ENCODE measurements around the gene BAIAP2. TPM values are rescaled to one million over a fixed set of nuclear protein-coding genes. Genes with fewer than 3 reads are reported as not detected.
A peak's percentile ranks its signal among the peaks of the same experiment; 100 is the strongest.

BAIAP2 gene
- total RNA-seq, 1 donor from 2014 or later, result 119 TPM

DNA sequence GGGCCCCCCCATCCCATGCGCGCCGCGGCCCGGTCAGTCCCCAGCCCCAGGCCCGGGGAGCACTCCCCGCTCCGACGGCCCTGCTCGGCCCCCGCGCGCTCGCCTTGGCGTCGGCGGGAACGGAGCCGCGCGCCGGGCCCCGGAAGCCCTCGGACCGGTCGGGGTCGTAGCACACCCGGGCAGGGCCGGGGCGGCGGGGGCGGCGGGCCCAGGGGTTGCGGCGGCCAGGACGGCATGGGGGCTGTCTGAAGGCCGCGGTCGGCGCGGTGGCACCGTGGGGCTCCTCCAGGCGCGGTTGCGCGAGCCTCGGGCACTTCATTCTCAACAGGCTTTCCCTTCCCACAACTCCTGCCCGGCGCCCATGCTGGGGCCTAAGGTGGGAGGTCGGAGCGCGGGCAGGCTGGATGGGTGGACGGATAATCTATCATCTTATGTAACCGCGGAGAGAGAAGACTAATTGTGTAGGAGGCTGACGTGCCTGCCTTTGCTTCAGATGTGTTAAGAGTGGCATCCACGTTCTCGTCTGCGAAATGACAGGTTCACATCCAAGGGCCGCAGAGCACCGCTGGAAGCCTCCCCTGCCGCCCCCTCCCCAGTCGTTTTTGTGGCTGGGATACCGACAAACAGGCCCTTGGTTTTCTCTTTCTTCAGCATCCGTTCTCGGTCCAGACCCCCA is 708 bp downstream of the BAIAP2 start:
- Histone ChIP-seq H3K27ac (peak overlapping the region; percentile 71), H3K4me3 (peak overlapping the region; percentile 62), H3K27me3 (ENCODE audit: low read depth) (no peaks in the 10 kb centered on the region), H3K9me3 (no peaks in the 10 kb centered on the region), H3K4me1 (peaks cover 83% of the 10 kb centered on the region), H3K36me3 (peaks cover 11% of the 10 kb centered on the region)
- TF ChIP-seq CTCF (IDR thresholded peaks at IDR 0.05), result no peak
- DNase-seq, result peak; percentile 64
- ATAC-seq, result no peak
- intact Hi-C loops (cut with DNase I), result no loop called here

- H3K4me1 ChIP-seq, result peaks cover 83% of the 10 kb centered on the region
- no peak for TF ChIP-seq CTCF (IDR thresholded peaks at IDR 0.05)
- peak overlapping the region; percentile 71 for H3K27ac ChIP-seq
- peaks cover 11% of the 10 kb centered on the region for H3K36me3 ChIP-seq
- H3K9me3 ChIP-seq, result no peaks in the 10 kb centered on the region
- intact Hi-C loops (cut with DNase I), result no loop called here
- ATAC-seq (no peak), DNase-seq (peak; percentile 51)
- peak overlapping the region; percentile 62 for H3K4me3 ChIP-seq
- no peaks in the 10 kb centered on the region for H3K27me3 ChIP-seq (ENCODE audit: low read depth)
Measured at GRCh38 chr17:81036197-81036941, 1.4 kb downstream of the BAIAP2 start.

DNA sequence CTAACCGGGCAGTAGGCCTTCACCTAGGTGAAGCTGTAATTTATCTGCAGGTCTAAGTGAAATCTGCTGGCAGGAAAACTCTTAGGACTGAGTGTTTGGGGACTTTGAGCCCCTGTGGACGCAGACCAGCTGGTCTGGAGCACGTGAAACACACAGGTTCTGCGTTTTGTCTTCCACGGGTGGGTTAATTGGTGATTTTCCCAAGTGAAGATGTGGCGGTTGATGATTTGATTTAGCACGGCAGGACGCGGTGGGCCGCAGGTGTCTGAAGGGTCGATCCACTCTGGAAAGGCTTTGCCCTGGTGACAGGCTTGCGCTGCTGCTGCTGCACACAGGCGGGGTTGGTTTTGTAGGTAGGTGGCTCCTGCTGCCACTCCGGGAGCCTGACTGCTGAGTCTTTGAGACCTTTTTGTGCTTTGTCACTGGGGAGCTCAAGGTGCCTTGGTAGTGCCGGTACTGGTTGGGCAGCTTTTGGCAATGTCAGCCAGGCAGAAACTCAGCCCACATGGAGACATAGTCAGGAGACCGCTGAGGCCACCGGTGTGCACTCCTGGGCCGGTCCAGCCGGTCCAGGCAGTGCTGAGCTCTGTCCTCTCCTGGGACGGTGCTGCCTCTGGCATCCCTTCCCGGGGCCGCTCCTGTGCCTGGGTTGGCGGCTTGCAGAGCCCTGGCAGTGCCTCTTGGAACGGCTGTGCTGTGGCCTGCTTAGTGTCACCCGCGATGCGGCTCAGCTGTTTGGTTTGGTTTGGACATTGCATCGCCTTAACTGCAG is 2.3 kb downstream of the BAIAP2 start:
- intact Hi-C loops (cut with DNase I), result no loop called here
- ATAC-seq, result peak; percentile 66 to 73
- H3K27ac ChIP-seq, result peak overlapping the region; percentile 71
- no peaks in the 10 kb centered on the region for H3K9me3 ChIP-seq
- DNase-seq, result peak; percentile 88
- H3K4me3 ChIP-seq, result peak overlapping the region; percentile 62
- peaks cover 11% of the 10 kb centered on the region for H3K36me3 ChIP-seq
- peaks cover 83% of the 10 kb centered on the region for H3K4me1 ChIP-seq
- H3K27me3 ChIP-seq (ENCODE audit: low read depth), result no peaks in the 10 kb centered on the region
- TF ChIP-seq CTCF (IDR thresholded peaks at IDR 0.05), result no peak

- peak overlapping the region; percentile 71 for H3K27ac ChIP-seq
- no peak for DNase-seq
- ATAC-seq, result no peak
- peak overlapping the region; percentile 62 for H3K4me3 ChIP-seq
- no peaks in the 10 kb centered on the region for H3K27me3 ChIP-seq (ENCODE audit: low read depth)
- intact Hi-C loops (cut with DNase I), result no loop called here
- no peak for TF ChIP-seq CTCF (IDR thresholded peaks at IDR 0.05)
- H3K9me3 ChIP-seq, result no peaks in the 10 kb centered on the region
- H3K36me3 ChIP-seq, result peaks cover 7% of the 10 kb centered on the region
- H3K4me1 ChIP-seq, result peaks cover 83% of the 10 kb centered on the region
Measured at GRCh38 chr17:81037798-81038733, 3.1 kb downstream of the BAIAP2 start.

DNA sequence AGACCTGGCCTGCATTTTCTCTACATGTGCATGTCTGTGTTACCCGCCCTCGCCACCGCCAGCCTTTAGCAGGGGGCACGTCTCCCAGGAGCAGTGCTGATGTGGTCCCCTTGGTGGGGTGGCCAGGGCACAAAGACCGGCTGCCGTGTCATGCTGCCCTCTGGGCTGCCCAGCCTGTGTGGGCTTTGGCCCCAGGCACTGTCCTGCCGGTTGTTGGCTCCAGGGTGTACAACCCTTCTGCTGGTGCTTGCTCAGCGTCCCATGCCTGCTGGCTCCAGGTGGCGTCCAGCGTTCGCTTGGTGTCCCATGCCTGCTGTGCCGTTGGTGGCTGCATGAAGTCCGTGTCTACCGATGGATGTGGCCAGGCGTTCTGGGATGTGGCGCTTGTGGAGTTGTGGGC is 4.1 kb downstream of the BAIAP2 start:
- Histone ChIP-seq H3K36me3 (peaks cover 7% of the 10 kb centered on the region), H3K9me3 (no peaks in the 10 kb centered on the region), H3K4me1 (peaks cover 83% of the 10 kb centered on the region), H3K27me3 (ENCODE audit: low read depth) (no peaks in the 10 kb centered on the region), H3K4me3 (no peak overlapping the region), H3K27ac (peak overlapping the region; percentile 71)
- no peak for TF ChIP-seq CTCF (IDR thresholded peaks at IDR 0.05)
- ATAC-seq (no peak), DNase-seq (no peak)
- intact Hi-C loops (cut with DNase I), result no loop called here

All from lower lobe of right lung (tissue), 2 donors.